Esophagus squamous epithelium (tissue), 5 donors: ENCODE measurements around the gene PHOX2B. TPM values are rescaled to one million over a fixed set of nuclear protein-coding genes. Genes with fewer than 3 reads are reported as not detected.
"Not testable (repeated sequence)": the region's sequence is repeated elsewhere in the genome, so short reads cannot be mapped to it uniquely, and the experiment has no call there.

Experiments
- DNase-seq: peaks from one replicate; lab custom pipeline; 2025; lab: John Stamatoyannopoulos, UW
- H3K27ac ChIP-seq, 4 donors: fragments of 200-600 bp; sonication (generic); one replicate each; pipeline ENCODE4 v1.5.1; 2016 to 2019; ENCODE audit warnings: mild to moderate bottlenecking in 1 of 4
- H3K27me3 ChIP-seq, 4 donors: fragments of 200-600 bp; sonication (generic); 1 replicate in 3 of 4; 2 replicates in 1 of 4; pipeline versions ENCODE4 v1.5.1 to v1.6.0; 2017 to 2021; ENCODE audit warnings: antibody characterized with exemption in 1 of 4
- H3K36me3 ChIP-seq, 3 donors: fragments of 200-600 bp; sonication (generic); one replicate each; pipeline ENCODE4 v1.5.1; 2016 to 2019
- H3K4me1 ChIP-seq, 3 donors: fragments of 200-600 bp; sonication (generic); one replicate each; pipeline ENCODE4 v1.5.1; 2017 to 2019
- H3K4me3 ChIP-seq, 4 donors: fragments of 200-600 bp; sonication (generic); 1 replicate in 3 of 4; 2 replicates in 1 of 4; pipeline ENCODE4 v1.5.1; 2016 to 2019; ENCODE audit warnings: mild to moderate bottlenecking in 2 of 4, moderate library complexity in 1 of 4
- H3K9me3 ChIP-seq, 3 donors: fragments of 200-600 bp; sonication (generic); one replicate each; pipeline ENCODE4 v1.5.1; 2016 to 2019
- POLR2A ChIP-seq, 4 donors: fragments of 450-650 bp; IDR thresholded peaks; one replicate each; pipeline ENCODE4 v1.6.1; 2017; ENCODE audit warnings: antibody characterized with exemption in 4 of 4, mild to moderate bottlenecking in 4 of 4, moderate library complexity in 3 of 4
- WGBS, 2 donors: methylation state at CpG; one replicate each; pipeline ENCODE4 v1.1.5; 2018; 5-methylcytosine and 5-hydroxymethylcytosine counted together
- intact Hi-C: fragments of 100-400 bp; cut with DNase I; formaldehyde crosslinking; loops from one replicate; pipeline ENCODE4 v1.15.0; 2022
- total RNA-seq, 4 donors: library from RNA; depleted of rRNA; stranded (reverse); fragments of >200 nt; gene quantifications; one replicate each; pipeline ENCODE4 v1.1.0, GENCODE V29; 2016
- TF ChIP-seq, protein P1 (sequence below), 6 experiments: fragments of 450-650 bp in 4 of 6; fragments of 200-600 bp in 2 of 6; sonication (generic) in 2 of 6; IDR thresholded peaks; one replicate each; pipeline ENCODE4 v1.5.1; 2016 to 2019; ENCODE audit warnings: antibody characterized with exemption in 6 of 6, mild to moderate bottlenecking in 4 of 6, moderate library complexity in 4 of 6
- donor health status: DM: yes; HTN: yes; CAD: no.

PHOX2B gene
- total RNA-seq, 4 donors from 2014 or later: not detected

DNA sequence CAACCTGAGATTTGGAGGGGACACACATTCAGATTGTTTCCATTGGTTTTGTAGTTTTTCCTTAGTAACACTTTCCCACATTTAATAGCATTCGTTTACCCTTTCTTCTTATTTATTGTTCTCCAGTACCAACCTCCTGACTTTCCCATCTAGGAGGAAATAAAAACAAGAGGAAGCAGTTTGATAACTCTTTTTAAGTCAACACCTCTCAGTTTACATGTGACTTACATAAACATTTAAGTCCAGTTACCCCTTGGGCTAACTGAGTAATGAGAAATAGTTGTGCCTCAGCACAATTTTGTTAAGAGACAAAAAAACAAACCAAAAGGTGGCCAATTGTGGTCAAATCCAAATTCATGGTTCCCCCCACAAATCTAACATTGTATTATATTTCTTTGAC lies 34.8 kb downstream of the PHOX2B start:
- no peak overlapping the region for H3K4me3 ChIP-seq
- WGBS, 2 donors: 70 to 82% methylated on average over 1 of the region's 1 CpG
- no peak overlapping the region for H3K27ac ChIP-seq
- no peak for DNase-seq
- H3K36me3 ChIP-seq: no peaks in the 10 kb centered on the region
- no peaks in the 10 kb centered on the region for H3K9me3 ChIP-seq
- peaks cover 0 to 17% (median 0%) of the 10 kb centered on the region in 4 donors for H3K27me3 ChIP-seq
- TF ChIP-seq, protein P1, sequence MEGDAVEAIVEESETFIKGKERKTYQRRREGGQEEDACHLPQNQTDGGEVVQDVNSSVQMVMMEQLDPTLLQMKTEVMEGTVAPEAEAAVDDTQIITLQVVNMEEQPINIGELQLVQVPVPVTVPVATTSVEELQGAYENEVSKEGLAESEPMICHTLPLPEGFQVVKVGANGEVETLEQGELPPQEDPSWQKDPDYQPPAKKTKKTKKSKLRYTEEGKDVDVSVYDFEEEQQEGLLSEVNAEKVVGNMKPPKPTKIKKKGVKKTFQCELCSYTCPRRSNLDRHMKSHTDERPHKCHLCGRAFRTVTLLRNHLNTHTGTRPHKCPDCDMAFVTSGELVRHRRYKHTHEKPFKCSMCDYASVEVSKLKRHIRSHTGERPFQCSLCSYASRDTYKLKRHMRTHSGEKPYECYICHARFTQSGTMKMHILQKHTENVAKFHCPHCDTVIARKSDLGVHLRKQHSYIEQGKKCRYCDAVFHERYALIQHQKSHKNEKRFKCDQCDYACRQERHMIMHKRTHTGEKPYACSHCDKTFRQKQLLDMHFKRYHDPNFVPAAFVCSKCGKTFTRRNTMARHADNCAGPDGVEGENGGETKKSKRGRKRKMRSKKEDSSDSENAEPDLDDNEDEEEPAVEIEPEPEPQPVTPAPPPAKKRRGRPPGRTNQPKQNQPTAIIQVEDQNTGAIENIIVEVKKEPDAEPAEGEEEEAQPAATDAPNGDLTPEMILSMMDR (IDR thresholded peaks at IDR 0.05): no peak
- TF ChIP-seq POLR2A (IDR thresholded peaks at IDR 0.05): no peak
- H3K4me1 ChIP-seq: no peaks in the 10 kb centered on the region
- intact Hi-C loops: no loop called here

DNA sequence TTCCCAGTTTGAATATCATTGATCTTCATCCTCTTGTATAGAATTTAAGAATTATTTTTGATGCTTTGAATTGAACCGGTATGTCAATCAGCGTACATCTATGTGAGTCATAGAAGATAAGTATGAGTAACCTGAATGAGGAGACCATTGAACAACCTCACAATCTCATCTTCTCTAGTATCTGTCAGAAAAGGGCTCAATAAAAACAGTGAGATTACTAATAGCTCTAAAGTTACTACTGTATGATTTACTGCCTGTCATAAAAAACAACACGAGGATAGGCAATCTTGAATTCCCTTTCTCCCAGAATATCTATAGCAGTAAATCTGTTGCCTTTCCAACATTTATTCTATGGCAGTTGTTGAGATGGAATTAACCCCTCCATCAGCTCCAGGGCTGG lies 36.1 kb downstream of the PHOX2B start:
- TF ChIP-seq, protein P1 (IDR thresholded peaks at IDR 0.05): no peak
- no peak for TF ChIP-seq POLR2A (IDR thresholded peaks at IDR 0.05)
- Histone ChIP-seq H3K27me3 (peaks cover 0 to 22% (median 0%) of the 10 kb centered on the region in 4 donors), H3K27ac (no peak overlapping the region), H3K4me1 (no peaks in the 10 kb centered on the region), H3K4me3 (no peak overlapping the region), H3K36me3 (no peaks in the 10 kb centered on the region), H3K9me3 (no peaks in the 10 kb centered on the region)
- intact Hi-C loops: no loop called here
- DNase-seq: no peak
- 61 to 65% methylated on average over 3 of the region's 3 CpGs for WGBS, 2 donors

DNA sequence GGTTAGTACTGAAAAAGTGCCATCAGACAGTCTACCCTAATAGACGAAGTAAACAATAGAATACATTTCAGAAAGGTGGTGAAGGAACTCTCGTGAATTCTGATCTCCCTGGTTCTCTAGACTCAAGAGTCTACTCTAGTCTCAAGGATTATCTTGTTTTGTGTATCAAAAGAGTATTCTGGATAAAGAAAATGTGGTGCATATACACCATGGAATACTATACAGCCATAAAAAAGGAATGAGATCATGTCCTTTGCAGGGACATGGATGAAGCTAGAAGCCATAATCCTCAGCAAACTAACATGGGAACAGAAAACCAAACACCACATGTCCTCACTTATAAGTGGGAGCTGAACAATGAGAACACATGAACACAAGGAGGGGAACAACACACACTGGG lies 36.9 kb downstream of the PHOX2B start:
- H3K4me1 ChIP-seq, intact Hi-C loops, DNase-seq, H3K9me3 ChIP-seq, H3K36me3 ChIP-seq, H3K4me3 ChIP-seq, H3K27ac ChIP-seq: not testable (repeated sequence)
- WGBS, 2 donors: 85 to 87% methylated on average over 2 of the region's 2 CpGs
- H3K27me3 ChIP-seq: peaks cover 0 to 21% (median 0%) of the 10 kb centered on the region in 4 donors

DNA sequence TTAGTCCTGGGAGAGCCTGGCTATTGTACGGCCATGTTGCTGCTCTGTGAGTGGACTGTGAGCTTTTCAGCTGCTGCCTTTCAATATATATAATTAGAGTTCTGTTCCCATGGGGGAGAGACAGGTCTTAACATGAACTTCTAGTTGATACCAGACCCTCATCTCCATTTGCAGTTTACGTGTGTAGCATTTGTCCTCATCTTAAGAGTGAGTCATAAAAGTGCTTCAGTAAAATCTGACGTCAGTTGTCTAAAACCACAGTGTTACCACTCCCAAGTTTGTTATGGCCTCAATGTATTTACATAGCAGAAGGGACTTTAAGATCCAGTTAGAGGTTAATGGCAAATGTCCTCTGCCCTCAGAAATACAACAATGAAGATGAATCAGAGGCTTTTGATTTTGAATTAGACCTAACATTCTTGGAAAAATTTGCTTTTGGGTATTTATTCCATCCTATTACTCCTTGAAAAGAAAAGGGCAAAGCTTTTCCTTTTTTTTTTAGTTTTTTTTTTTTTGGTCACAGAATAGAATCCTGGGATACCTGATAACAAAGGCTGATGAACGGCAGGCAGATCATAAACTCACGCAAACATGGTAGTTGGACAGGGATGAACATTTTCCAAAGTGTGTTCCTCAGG lies 38.6 kb downstream of the PHOX2B start:
- Histone ChIP-seq H3K9me3 (no peaks in the 10 kb centered on the region), H3K27me3 (peaks cover 0 to 29% (median 0%) of the 10 kb centered on the region in 4 donors), H3K36me3 (no peaks in the 10 kb centered on the region), H3K27ac (no peak overlapping the region), H3K4me1 (no peaks in the 10 kb centered on the region), H3K4me3 (no peak overlapping the region)
- no peak for TF ChIP-seq POLR2A (IDR thresholded peaks at IDR 0.05)
- TF ChIP-seq, protein P1 (IDR thresholded peaks at IDR 0.05): no peak
- DNase-seq: no peak
- 45 to 60% methylated on average over 5 of the region's 5 CpGs for WGBS, 2 donors
- intact Hi-C loops: no loop called here

DNA sequence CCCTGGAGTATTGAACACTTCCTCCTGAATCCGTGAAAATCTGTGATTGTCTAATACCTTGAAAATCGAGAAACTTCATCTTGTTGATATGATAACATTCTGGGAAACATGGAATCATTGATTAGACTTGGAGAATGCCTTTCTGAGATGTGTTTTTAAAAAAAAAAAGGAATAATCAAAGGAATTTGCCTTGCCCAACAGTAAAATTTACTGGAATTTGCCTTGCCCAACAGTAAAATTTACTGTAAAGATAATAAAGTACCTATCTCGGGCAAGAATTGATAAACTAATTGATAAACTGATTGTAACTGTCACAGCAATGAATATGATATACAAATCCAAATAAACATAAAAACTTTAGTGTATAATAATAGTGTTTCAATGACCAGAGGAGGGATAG lies 44.7 kb downstream of the PHOX2B start:
- TF ChIP-seq, protein P1 (IDR thresholded peaks at IDR 0.05): no peak
- no peak for TF ChIP-seq POLR2A (IDR thresholded peaks at IDR 0.05)
- Histone ChIP-seq H3K4me1 (no peaks in the 10 kb centered on the region), H3K4me3 (no peak overlapping the region), H3K9me3 (no peaks in the 10 kb centered on the region), H3K36me3 (no peaks in the 10 kb centered on the region), H3K27ac (no peak overlapping the region), H3K27me3 (peaks cover 0 to 19% (median 0%) of the 10 kb centered on the region in 4 donors)
- no peak for DNase-seq
- intact Hi-C loops: no loop called here
- 61 to 62% methylated on average over 3 of the region's 3 CpGs for WGBS, 2 donors
